GM12878 (cell line): ENCODE measurements around the gene MYO1C. TPM values are rescaled to one million over a fixed set of nuclear protein-coding genes. Genes with fewer than 3 reads are reported as not detected.
A peak's percentile ranks its signal among the peaks of the same experiment; 100 is the strongest.

Experiments used
- ATAC-seq: fragments of 200-7000 bp; cut with Tn5 transposase; 3 replicates; pipeline ENCODE4 v1.9.1; 2020; ENCODE audit warnings: mild to moderate bottlenecking, moderate library complexity
- BruUV-seq: library from RNA; stranded (reverse); fragments of 400-500 nt; replicated peaks from 2 replicates; lab custom pipeline; 2021; lab: Mats Ljungman, UMichigan
- CTCF ChIA-PET: fragments of 300-600 bp; sonication (Branson Sonifier 250); formaldehyde crosslinking; extraction: SDS; loops from one replicate; lab custom pipeline; 2021; ENCODE audit warnings: inconsistent platforms; lab: Yijun Ruan, JAX
- POLR2A ChIA-PET: fragments of 350-600 bp; formaldehyde crosslinking; extraction: SDS; loops from one replicate; lab custom pipeline; 2021; ENCODE audit warnings: inconsistent platforms; lab: Charles Lee
- RAD21 ChIA-PET: fragments of 300-600 bp; sonication (Branson Sonifier 250); formaldehyde crosslinking; loops from one replicate; lab custom pipeline; 2023; ENCODE audit warnings: antibody characterized with exemption; ENCODE audit not compliant: unreplicated experiment; lab: Charles Lee
- SMC1A ChIA-PET: fragments of 300-600 bp; sonication (Branson Sonifier 250); formaldehyde crosslinking; loops from one replicate; lab custom pipeline; 2023; ENCODE audit not compliant: unreplicated experiment, uncharacterized antibody; lab: Charles Lee
- DNase-seq: peaks from one replicate; pipeline ENCODE4 v3.0.0-alpha.2; 2011; ENCODE audit warnings: low read depth, low spot score
- FAIRE-seq: peaks from 3 replicates; lab custom pipeline; 2011; peaks lifted over from hg19 to GRCh38; lab: Jason Lieb, UNC
- H2AFZ ChIP-seq: 2 replicates; pipeline ENCODE4 v1.6.0; 2011; ENCODE audit warnings: low read depth, low read length, control low read depth; ENCODE audit not compliant: control insufficient read depth
- H3K27ac ChIP-seq: 2 replicates; pipeline ENCODE4 v1.5.1; 2011; ENCODE audit warnings: control low read depth; ENCODE audit not compliant: control insufficient read depth, insufficient read depth
- H3K27me3 ChIP-seq, 2 experiments: replicated peaks in 1 of 2; 2 replicates each; pipeline versions ENCODE4 v1.6.0 to v1.6.1; 2011; ENCODE audit warnings: low read length in 1 of 2; ENCODE audit not compliant: control insufficient read depth in 2 of 2, insufficient read depth in 2 of 2
- H3K36me3 ChIP-seq, 2 experiments: 2 replicates each; pipeline ENCODE4 v1.5.1; 2011; ENCODE audit warnings: low read length in 1 of 2; ENCODE audit not compliant: control insufficient read depth in 2 of 2, insufficient read depth in 2 of 2
- H3K4me1 ChIP-seq: 2 replicates; pipeline ENCODE4 v1.6.1; 2011; ENCODE audit warnings: mild to moderate bottlenecking, low read length, moderate library complexity, mixed read lengths; ENCODE audit not compliant: control insufficient read depth, insufficient read depth
- H3K4me2 ChIP-seq: 2 replicates; pipeline ENCODE4 v1.6.0; 2011; ENCODE audit warnings: control low read depth; ENCODE audit not compliant: control insufficient read depth, insufficient read depth
- H3K4me3 ChIP-seq: fragments of 200-600 bp; sonication (generic); 2 replicates; pipeline ENCODE4 v1.5.1; 2016
- H3K79me2 ChIP-seq: 2 replicates; pipeline ENCODE4 v1.6.0; 2011; ENCODE audit warnings: low read length; ENCODE audit not compliant: control insufficient read depth, insufficient read depth
- H3K9ac ChIP-seq: 2 replicates; pipeline ENCODE4 v1.8.0; 2011; ENCODE audit warnings: low read length, control low read depth, mixed read lengths; ENCODE audit not compliant: control insufficient read depth, insufficient read depth
- H3K9me3 ChIP-seq: replicated peaks from 3 replicates; pipeline ENCODE4 v1.5.1; 2011; ENCODE audit warnings: mild to moderate bottlenecking, low read length; ENCODE audit not compliant: control insufficient read depth, insufficient read depth
- H4K20me1 ChIP-seq: 2 replicates; pipeline ENCODE4 v1.6.0; 2011; ENCODE audit not compliant: control insufficient read depth, insufficient read depth
- ATF7 ChIP-seq: fragments of 450-650 bp; IDR thresholded peaks from 2 replicates; pipeline ENCODE4 v1.6.1; 2016; ENCODE audit warnings: low read depth, mild to moderate bottlenecking
- BCL11A ChIP-seq: IDR thresholded peaks from 2 replicates; pipeline ENCODE4 v1.6.1; 2011; ENCODE audit warnings: low read depth, low read length
- BRCA1 ChIP-seq: IDR thresholded peaks from 2 replicates; pipeline ENCODE4 v1.6.1; 2011; ENCODE audit warnings: low read depth, low read length, improper control_type of control experiment
- CBFB ChIP-seq: IDR thresholded peaks from 2 replicates; pipeline ENCODE4 v1.6.1; 2016; ENCODE audit warnings: antibody characterized with exemption, low read depth
- CEBPB ChIP-seq, 2 experiments: fragments of 150-350 bp in 1 of 2; IDR thresholded peaks; 2 replicates each; pipeline ENCODE4 v1.6.1; 2012 to 2014; ENCODE audit warnings: low read depth in 2 of 2, low read length in 2 of 2, borderline replicate concordance in 1 of 2, inconsistent platforms in 1 of 2
- CHD2 ChIP-seq: IDR thresholded peaks from 2 replicates; pipeline ENCODE4 v1.6.1; 2011; ENCODE audit warnings: low read depth, low read length, improper control_type of control experiment, borderline replicate concordance
- FOXK2 ChIP-seq: fragments of 450-650 bp; IDR thresholded peaks from 2 replicates; pipeline ENCODE4 v1.6.1; 2017; ENCODE audit warnings: mild to moderate bottlenecking, moderate library complexity
- GATAD2B ChIP-seq: fragments of 450-650 bp; conservative IDR thresholded peaks from 2 replicates; pipeline ENCODE4 v1.6.1; 2017; ENCODE audit warnings: low read depth, mild to moderate bottlenecking, moderate library complexity
- KLF5 ChIP-seq: fragments of 450-650 bp; IDR thresholded peaks from 2 replicates; pipeline ENCODE4 v1.6.1; 2014; ENCODE audit warnings: mild to moderate bottlenecking; ENCODE audit not compliant: partially characterized antibody
- MTA2 ChIP-seq: fragments of 450-650 bp; IDR thresholded peaks from 2 replicates; pipeline ENCODE4 v1.6.1; 2016; ENCODE audit warnings: low read depth, mild to moderate bottlenecking, moderate library complexity
- NFYA ChIP-seq: IDR thresholded peaks from 2 replicates; pipeline ENCODE4 v1.6.1; 2011; ENCODE audit warnings: low read depth, mild to moderate bottlenecking, low read length, improper control_type of control experiment, borderline replicate concordance
- NR2F1 ChIP-seq: fragments of 450-650 bp; conservative IDR thresholded peaks from 2 replicates; pipeline ENCODE4 v1.6.1; 2017; ENCODE audit warnings: mild to moderate bottlenecking
- PML ChIP-seq: IDR thresholded peaks from 2 replicates; pipeline ENCODE4 v1.6.1; 2012; ENCODE audit warnings: low read length, inconsistent platforms
- SMAD1 ChIP-seq: fragments of 450-650 bp; IDR thresholded peaks from 2 replicates; pipeline ENCODE4 v1.6.1; 2018; ENCODE audit warnings: mild to moderate bottlenecking, low read depth; ENCODE audit not compliant: partially characterized antibody
- SREBF1 ChIP-seq: IDR thresholded peaks from 2 replicates; pipeline ENCODE4 v1.6.1; 2012; ENCODE audit warnings: mild to moderate bottlenecking, low read length
- SUZ12 ChIP-seq: fragments of 200-600 bp; sonication (generic); IDR thresholded peaks from one replicate; pipeline ENCODE4 v1.6.1; 2018; ENCODE audit warnings: antibody characterized with exemption, mild to moderate bottlenecking; ENCODE audit not compliant: unreplicated experiment
- ZNF217 ChIP-seq: fragments of 450-650 bp; IDR thresholded peaks from 2 replicates; pipeline ENCODE4 v1.6.1; 2017; ENCODE audit warnings: antibody characterized with exemption, mild to moderate bottlenecking
- ZNF274 ChIP-seq: IDR thresholded peaks from one replicate; pipeline ENCODE4 v1.8.0; 2011; ENCODE audit not compliant: insufficient read length, insufficient read depth
- WGBS: methylation state at CpG from one replicate; pipeline ENCODE4 v1.1.6; 2016; ENCODE audit warnings: low lambda C conversion rate; ENCODE audit not compliant: insufficient replicate concordance, insufficient coverage; ENCODE audit errors: missing lambda C conversion rate; 5-methylcytosine and 5-hydroxymethylcytosine counted together
- in situ Hi-C: fragments of 300-500 bp; cut with MboI; formaldehyde crosslinking; loops from 9 replicates; pipeline ENCODE4 v1.14.3; 2018; ENCODE audit warnings: mixed read lengths
- intact Hi-C: fragments of 100-400 bp; cut with micrococcal nuclease; formaldehyde crosslinking; loops from one replicate; pipeline ENCODE4 v1.14.2; 2022; ENCODE audit not compliant: unreplicated experiment
- polyA plus RNA-seq, 11 experiments: library from polyadenylated mRNA; depleted of rRNA in 4 of 11; unstranded in 6 of 11; stranded (reverse) in 5 of 11; fragments of >200 nt; fragmentation: Nextera tagmentation in 4 of 11; fragmentation: Illumina TruSeq in 1 of 11; extraction: Ambion mirVana in 4 of 11; extraction: Trizol in 1 of 11; gene quantifications; 1 replicate in 1 of 11; 2 replicates in 10 of 11; pipeline versions ENCODE4 v1.2.1 to v1.2.3, GENCODE V29; 2011 to 2016; ENCODE audit warnings: inconsistent platforms in 2 of 11, missing spikeins in 2 of 11, low read depth in 1 of 11
- total RNA-seq, 4 experiments: library from RNA; depleted of rRNA in 3 of 4; stranded (reverse); fragments of >200 nt in 3 of 4; fragmentation: Illumina TruSeq in 1 of 4; extraction: Trizol in 1 of 4; gene quantifications; 2 replicates each; pipeline versions ENCODE4 v1.2.1 to v1.2.3, GENCODE V29; 2013 to 2021
- TF ChIP-seq, protein P1 (sequence below): fragments of 450-650 bp; IDR thresholded peaks from 2 replicates; pipeline ENCODE4 v1.6.1; 2017; ENCODE audit warnings: mild to moderate bottlenecking, low read depth, inconsistent platforms; ENCODE audit not compliant: poor library complexity, severe bottlenecking
- TF ChIP-seq, protein P2 (sequence below): fragments of 450-650 bp; IDR thresholded peaks from 2 replicates; pipeline ENCODE4 v1.6.1; 2017; ENCODE audit warnings: mild to moderate bottlenecking

Gene MYO1C
- total and polyA plus RNA-seq, 10 of the 15 experiments (the other 5 are each of a cell fraction or from before 2014, with no cell fraction given): 1.2 to 92.0 (median 36.6) TPM

DNA sequence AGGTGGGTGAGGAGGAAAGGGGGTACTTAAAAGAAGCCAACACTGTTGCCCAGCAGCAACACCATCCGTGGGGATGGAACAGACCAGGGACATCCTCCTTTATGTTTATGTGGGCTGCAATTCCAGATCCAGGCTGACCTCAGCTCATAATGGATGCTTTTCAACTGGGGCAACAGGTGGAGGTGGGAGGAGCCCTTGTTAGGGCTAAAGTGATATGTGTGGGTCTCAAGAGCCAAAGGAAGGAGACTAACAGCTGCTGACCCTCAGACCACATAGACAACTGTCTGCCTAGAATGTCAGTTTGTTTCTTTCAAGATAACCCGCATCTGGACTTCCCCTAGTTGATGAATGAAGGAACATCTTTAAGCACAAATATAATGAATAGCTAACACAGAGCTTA, 25.9 kb upstream of the MYO1C start (continued):
- TF ChIP-seq ZNF217 (no peak), MTA2 (no peak), GATAD2B (no peak), ATF7 (no peak), CEBPB (IDR thresholded peaks at IDR 0.05; ENCODE audit: borderline replicate concordance in 1 of 2, low read depth in 2 of 2, low read length in 2 of 2) (no peak), SUZ12 (no peak), NFYA (no peak), BRCA1 (no peak)

- Histone ChIP-seq H3K27ac (peak within 1 kb of the TSS; percentile 79), H3K4me1 (peaks cover 4% of the 10 kb centered on the region), H3K9me3 (no peaks in the 10 kb centered on the region), H3K4me2 (peak within 1 kb of the TSS; percentile 88), H3K79me2 (peaks cover 23% of the 10 kb centered on the region), H3K4me3 (peak within 1 kb of the TSS; percentile 87), H2AFZ (peak within 1 kb of the TSS; percentile 84), H3K27me3 (no peaks in the 10 kb centered on the region), H3K36me3 (peaks cover 0 to 4% of the 10 kb centered on the region in 2 experiments; a peak in 3 of 4 replicates), H4K20me1 (no peaks in the 10 kb centered on the region), H3K9ac (peak within 1 kb of the TSS; percentile 89)
- peak; percentile 97 for ATAC-seq
- BruUV-seq: no TSS peak
- POLR2A ChIA-PET: interaction anchor here (0.5 to 4.3 kb wide), 19 partner anchors 17 to 1401 kb away, joined by 3 to 20 read pairs (median 4); partner anchors contain the start of gene CRK
- intact Hi-C loops: loop anchor here (1.0 to 5.0 kb wide), 3 partner anchors 60 to 259 kb away; partner anchors contain the start of gene CRK
- DNase-seq: peak; percentile 94
- FAIRE-seq: peak; percentile 79
- SMC1A ChIA-PET: interaction anchor here (0.6 to 4.7 kb wide), 17 partner anchors 29 to 258 kb away, joined by 3 to 95 read pairs (median 4); partner anchors contain the start of genes SLC43A2 and YWHAE
- CTCF ChIA-PET: interaction anchor here (0.6 to 7.5 kb wide), 24 partner anchors 16 to 245 kb away, joined by 3 to 132 read pairs (median 6); partner anchors contain the start of genes PITPNA, SLC43A2 and YWHAE
- RAD21 ChIA-PET: interaction anchor here (0.6 to 5.5 kb wide), 27 partner anchors 17 to 257 kb away, joined by 3 to 100 read pairs (median 6); partner anchors contain the start of genes MYO1C, PITPNA, RILP and SLC43A2
- in situ Hi-C loops: loop anchor here (5.0 kb wide), 1 partner anchor 244 kb away; the partner anchor contains the start of gene BHLHA9
- WGBS: under 1% methylated on average over 90 of the region's 91 CpGs
- TF ChIP-seq, protein P1, sequence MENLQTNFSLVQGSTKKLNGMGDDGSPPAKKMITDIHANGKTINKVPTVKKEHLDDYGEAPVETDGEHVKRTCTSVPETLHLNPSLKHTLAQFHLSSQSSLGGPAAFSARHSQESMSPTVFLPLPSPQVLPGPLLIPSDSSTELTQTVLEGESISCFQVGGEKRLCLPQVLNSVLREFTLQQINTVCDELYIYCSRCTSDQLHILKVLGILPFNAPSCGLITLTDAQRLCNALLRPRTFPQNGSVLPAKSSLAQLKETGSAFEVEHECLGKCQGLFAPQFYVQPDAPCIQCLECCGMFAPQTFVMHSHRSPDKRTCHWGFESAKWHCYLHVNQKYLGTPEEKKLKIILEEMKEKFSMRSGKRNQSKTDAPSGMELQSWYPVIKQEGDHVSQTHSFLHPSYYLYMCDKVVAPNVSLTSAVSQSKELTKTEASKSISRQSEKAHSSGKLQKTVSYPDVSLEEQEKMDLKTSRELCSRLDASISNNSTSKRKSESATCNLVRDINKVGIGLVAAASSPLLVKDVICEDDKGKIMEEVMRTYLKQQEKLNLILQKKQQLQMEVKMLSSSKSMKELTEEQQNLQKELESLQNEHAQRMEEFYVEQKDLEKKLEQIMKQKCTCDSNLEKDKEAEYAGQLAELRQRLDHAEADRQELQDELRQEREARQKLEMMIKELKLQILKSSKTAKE: no peak
- TF ChIP-seq FOXK2 (no peak; the same call in 1 of the 2 replicates), PML (peak; percentile 79), CBFB (no peak; the same call in 1 of the 2 replicates), CHD2 (peak; percentile 78), ZNF274 (no peak), NR2F1 (peak; percentile 64), KLF5 (no peak), BCL11A (no peak), SMAD1 (peak; percentile 41), SREBF1 (no peak)
- TF ChIP-seq, protein P2, sequence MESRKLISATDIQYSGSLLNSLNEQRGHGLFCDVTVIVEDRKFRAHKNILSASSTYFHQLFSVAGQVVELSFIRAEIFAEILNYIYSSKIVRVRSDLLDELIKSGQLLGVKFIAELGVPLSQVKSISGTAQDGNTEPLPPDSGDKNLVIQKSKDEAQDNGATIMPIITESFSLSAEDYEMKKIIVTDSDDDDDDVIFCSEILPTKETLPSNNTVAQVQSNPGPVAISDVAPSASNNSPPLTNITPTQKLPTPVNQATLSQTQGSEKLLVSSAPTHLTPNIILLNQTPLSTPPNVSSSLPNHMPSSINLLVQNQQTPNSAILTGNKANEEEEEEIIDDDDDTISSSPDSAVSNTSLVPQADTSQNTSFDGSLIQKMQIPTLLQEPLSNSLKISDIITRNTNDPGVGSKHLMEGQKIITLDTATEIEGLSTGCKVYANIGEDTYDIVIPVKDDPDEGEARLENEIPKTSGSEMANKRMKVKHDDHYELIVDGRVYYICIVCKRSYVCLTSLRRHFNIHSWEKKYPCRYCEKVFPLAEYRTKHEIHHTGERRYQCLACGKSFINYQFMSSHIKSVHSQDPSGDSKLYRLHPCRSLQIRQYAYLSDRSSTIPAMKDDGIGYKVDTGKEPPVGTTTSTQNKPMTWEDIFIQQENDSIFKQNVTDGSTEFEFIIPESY: no peak
Measured at GRCh38 chr17:1516388-1517161, 24.1 kb upstream of the MYO1C start, which contains the start of gene INPP5K. Gene INPP5K (minus strand): TSS chr17:1516612. CDS start chr17:1516499, 113 bp downstream.
